ENCODE data around the gene TEX11.
"Not testable (repeated sequence)": the region's sequence is repeated elsewhere in the genome, so short reads cannot be mapped to it uniquely, and the experiment has no call there.

The TEX11 gene

GRCh38 chrX:70852294-70852693, 56.2 kb downstream of the TEX11 start:
- Histone ChIP-seq H3K9ac (ENCODE audit: low read length) (no peak overlapping the region), H3K9me3 (ENCODE audit: insufficient read depth, low read length) (no peaks in the 10 kb centered on the region), H3K79me2 (ENCODE audit: insufficient read depth, low read length) (no peaks in the 10 kb centered on the region), H3K9me2 (replicated peaks; ENCODE audit: insufficient read depth, low read length) (no peaks in the 10 kb centered on the region), H3K36me3 (ENCODE audit: low read length) (no peaks in the 10 kb centered on the region), H3K27ac (ENCODE audit: low read depth, low read length) (no peak overlapping the region), H3F3A (ENCODE audit: insufficient read depth) (no peaks in the 10 kb centered on the region), H3K4me2 (ENCODE audit: low read depth, low read length, poor library complexity, severe bottlenecking) (no peak overlapping the region), H2AFZ (ENCODE audit: low read depth, low read length, severe bottlenecking) (no peak overlapping the region), H3K27me3 (ENCODE audit: low read length) (no peaks in the 10 kb centered on the region), H4K20me1 (ENCODE audit: low read depth, low read length) (no peaks in the 10 kb centered on the region), H3K4me3 (ENCODE audit: insufficient read depth, low read length, poor library complexity, severe bottlenecking) (no peak overlapping the region)
- TF ChIP-seq CTCF (IDR thresholded peaks at IDR 0.05; ENCODE audit: insufficient read depth, low read length, poor library complexity, severe bottlenecking): no peak
- TF ChIP-seq EZH2phosphoT487 (conservative IDR thresholded peaks at IDR 0.05; ENCODE audit: low read length): no peak

- not testable (repeated sequence) for H3K36me3 ChIP-seq (ENCODE audit: low read length); H3K4me3 ChIP-seq (ENCODE audit: insufficient read depth, low read length, poor library complexity, severe bottlenecking); H4K20me1 ChIP-seq (ENCODE audit: low read depth, low read length); H3K27me3 ChIP-seq (ENCODE audit: low read length); H3K27ac ChIP-seq (ENCODE audit: low read depth, low read length); H3K4me2 ChIP-seq (ENCODE audit: low read depth, low read length, poor library complexity, severe bottlenecking); H3K79me2 ChIP-seq (ENCODE audit: insufficient read depth, low read length); H3K9ac ChIP-seq (ENCODE audit: low read length); H3F3A ChIP-seq (ENCODE audit: insufficient read depth); H2AFZ ChIP-seq (ENCODE audit: low read depth, low read length, severe bottlenecking); H3K9me2 ChIP-seq (replicated peaks; ENCODE audit: insufficient read depth, low read length); H3K9me3 ChIP-seq (ENCODE audit: insufficient read depth, low read length)
Observed at GRCh38 chrX:70844081-70844480, 64.4 kb downstream of the TEX11 start.

GRCh38 chrX:70843620-70844019, 64.9 kb downstream of the TEX11 start:
- not testable (repeated sequence) for H3K9me3 ChIP-seq (ENCODE audit: insufficient read depth, low read length); H2AFZ ChIP-seq (ENCODE audit: low read depth, low read length, severe bottlenecking); H3F3A ChIP-seq (ENCODE audit: insufficient read depth); H3K36me3 ChIP-seq (ENCODE audit: low read length); H3K27me3 ChIP-seq (ENCODE audit: low read length); H3K79me2 ChIP-seq (ENCODE audit: insufficient read depth, low read length); H3K9ac ChIP-seq (ENCODE audit: low read length); H3K4me2 ChIP-seq (ENCODE audit: low read depth, low read length, poor library complexity, severe bottlenecking); H3K27ac ChIP-seq (ENCODE audit: low read depth, low read length); H4K20me1 ChIP-seq (ENCODE audit: low read depth, low read length); H3K4me3 ChIP-seq (ENCODE audit: insufficient read depth, low read length, poor library complexity, severe bottlenecking); H3K9me2 ChIP-seq (replicated peaks; ENCODE audit: insufficient read depth, low read length)

- TF ChIP-seq EZH2phosphoT487 (conservative IDR thresholded peaks at IDR 0.05; ENCODE audit: low read length) (no peak), CTCF (IDR thresholded peaks at IDR 0.05; ENCODE audit: insufficient read depth, low read length, poor library complexity, severe bottlenecking) (no peak)
- Histone ChIP-seq H3K27me3 (ENCODE audit: low read length) (no peaks in the 10 kb centered on the region), H3K79me2 (ENCODE audit: insufficient read depth, low read length) (no peaks in the 10 kb centered on the region), H3F3A (ENCODE audit: insufficient read depth) (no peaks in the 10 kb centered on the region), H3K4me2 (ENCODE audit: low read depth, low read length, poor library complexity, severe bottlenecking) (no peak overlapping the region), H4K20me1 (ENCODE audit: low read depth, low read length) (no peaks in the 10 kb centered on the region), H3K9me2 (replicated peaks; ENCODE audit: insufficient read depth, low read length) (no peaks in the 10 kb centered on the region), H2AFZ (ENCODE audit: low read depth, low read length, severe bottlenecking) (no peak overlapping the region), H3K9ac (ENCODE audit: low read length) (no peak overlapping the region), H3K27ac (ENCODE audit: low read depth, low read length) (no peak overlapping the region), H3K4me3 (ENCODE audit: insufficient read depth, low read length, poor library complexity, severe bottlenecking) (no peak overlapping the region), H3K36me3 (ENCODE audit: low read length) (no peaks in the 10 kb centered on the region), H3K9me3 (ENCODE audit: insufficient read depth, low read length) (no peaks in the 10 kb centered on the region)
Observed at GRCh38 chrX:70834589-70834988, 73.9 kb downstream of the TEX11 start.
